ENCODE measurements around the gene OR2K2.
A peak's percentile ranks its signal among the peaks of the same experiment; 100 is the strongest.
"Not testable (repeated sequence)": the region's sequence is repeated elsewhere in the genome, so short reads cannot be mapped to it uniquely, and the experiment has no call there.

Gene OR2K2, protein sequence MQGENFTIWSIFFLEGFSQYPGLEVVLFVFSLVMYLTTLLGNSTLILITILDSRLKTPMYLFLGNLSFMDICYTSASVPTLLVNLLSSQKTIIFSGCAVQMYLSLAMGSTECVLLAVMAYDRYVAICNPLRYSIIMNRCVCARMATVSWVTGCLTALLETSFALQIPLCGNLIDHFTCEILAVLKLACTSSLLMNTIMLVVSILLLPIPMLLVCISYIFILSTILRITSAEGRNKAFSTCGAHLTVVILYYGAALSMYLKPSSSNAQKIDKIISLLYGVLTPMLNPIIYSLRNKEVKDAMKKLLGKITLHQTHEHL

DNA sequence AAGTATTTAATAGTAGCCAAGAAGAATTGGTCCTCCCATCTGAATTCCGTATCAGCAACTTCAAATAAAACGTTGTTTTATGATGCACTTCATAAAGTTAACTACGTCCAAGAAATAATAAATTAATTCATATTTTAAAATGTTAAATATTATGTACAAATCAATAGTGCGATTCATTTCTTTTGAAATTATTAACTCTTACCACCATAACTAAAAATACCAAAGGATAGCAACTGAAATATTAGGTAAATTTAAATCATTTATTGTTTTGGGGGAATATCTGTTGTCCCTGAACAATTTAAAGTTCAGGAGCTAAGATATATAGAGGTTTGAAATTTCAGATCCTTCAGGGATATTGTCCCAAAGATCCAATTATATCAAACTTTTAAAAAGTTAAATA, at the start of gene OR2K2:
Gene OR2K2 (minus strand): TSS at position 101 of the 400 bp plus-strand sequence. CDS start 1,791 bp downstream, outside the sequence.
- H3K4me3 ChIP-seq, result no peak within 1 kb of the TSS
- no peak within 1 kb of the TSS for H3K27ac ChIP-seq

- no peak overlapping the region for H3K27ac ChIP-seq
Observed at GRCh38 chr9:111375817-111376564, 46.0 kb upstream of the OR2K2 start.

DNA sequence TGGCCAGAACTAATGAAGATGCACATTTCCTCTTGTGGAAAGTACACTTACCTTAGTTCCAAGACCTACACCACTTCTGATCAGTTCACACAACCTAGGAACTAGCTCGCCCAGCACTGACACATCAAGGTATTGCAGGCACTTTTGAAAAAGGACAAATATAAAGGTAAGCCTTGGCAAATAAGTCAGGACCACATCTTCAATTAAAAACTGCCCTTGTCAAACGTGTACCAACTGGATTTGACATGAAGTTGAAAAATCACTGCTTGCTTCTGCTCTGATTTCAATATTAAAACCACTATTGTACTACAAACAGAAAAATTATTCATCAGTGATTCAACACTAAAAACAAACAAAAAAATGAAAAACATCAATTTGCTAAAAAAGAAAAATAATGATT, 45.0 kb upstream of the OR2K2 start:
- no peak overlapping the region for H3K27ac ChIP-seq
- no peak overlapping the region for H3K4me3 ChIP-seq

More at GRCh38 chr9:111375817-111376564, 46.0 kb upstream of the OR2K2 start:
- no peak overlapping the region for H3K4me3 ChIP-seq

- Histone ChIP-seq H3K4me3 (no peak overlapping the region), H3K27ac (no peak overlapping the region)
Observed at GRCh38 chr9:111372297-111372696, 42.3 kb upstream of the OR2K2 start.

- H3K4me3 ChIP-seq, result no peak overlapping the region
Observed at GRCh38 chr9:111366978-111367377, 37.0 kb upstream of the OR2K2 start.

GRCh38 chr9:111362526-111362925, 32.5 kb upstream of the OR2K2 start:
- H3K27ac ChIP-seq, result no peak overlapping the region
- H3K4me3 ChIP-seq, result no peak overlapping the region

More at GRCh38 chr9:111366978-111367377, 37.0 kb upstream of the OR2K2 start:
- no peak overlapping the region for H3K27ac ChIP-seq

DNA sequence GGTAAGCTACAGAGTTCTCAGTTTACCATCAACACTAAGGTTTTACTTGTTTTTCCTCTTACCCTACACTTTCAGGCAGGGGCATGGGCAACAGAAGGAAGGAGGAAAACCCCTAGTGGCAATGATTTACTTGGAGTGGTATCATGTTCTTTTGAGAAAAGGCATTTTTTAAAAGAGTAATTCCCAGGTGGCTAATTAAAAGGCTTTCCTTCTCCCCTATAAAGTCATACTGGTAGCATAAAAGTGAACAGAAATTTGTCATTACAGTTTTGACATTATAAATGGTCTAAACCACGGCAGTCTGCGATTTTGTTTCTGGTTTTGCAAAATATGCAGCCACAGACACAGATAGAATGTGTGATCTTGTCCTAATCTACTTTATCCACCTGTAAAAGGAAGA, 30.9 kb upstream of the OR2K2 start:
- H3K27ac ChIP-seq, result no peak overlapping the region
- H3K4me3 ChIP-seq, result no peak overlapping the region

GRCh38 chr9:111356481-111357244, 26.6 kb upstream of the OR2K2 start:
- Histone ChIP-seq H3K4me3 (peak overlapping the region in 6 of 7 experiments; percentile 4 to 34 (median 14)), H3K27ac (peak overlapping the region in 15 of 21 experiments; percentile 7 to 73 (median 52))

DNA sequence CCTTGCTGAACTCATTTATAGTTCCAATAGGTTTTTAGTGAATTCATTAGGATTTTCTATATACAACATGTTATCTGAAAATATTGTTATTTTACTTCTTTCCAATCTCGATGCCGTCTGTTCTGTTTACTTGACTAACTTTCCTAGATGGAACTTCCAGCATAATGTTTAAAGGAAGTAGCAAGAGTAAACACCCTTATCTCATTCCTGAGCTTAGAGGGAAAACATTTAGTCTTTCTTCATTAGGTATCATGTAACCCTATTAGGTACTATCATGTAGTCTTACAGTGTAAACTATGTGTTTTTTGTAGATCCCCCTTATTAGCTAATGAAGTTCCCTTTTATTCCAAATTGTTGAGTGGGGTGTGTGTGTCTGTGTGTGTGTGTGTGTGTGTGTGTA, 22.5 kb upstream of the OR2K2 start:
- Histone ChIP-seq H3K4me3 (no peak overlapping the region), H3K27ac (no peak overlapping the region)

GRCh38 chr9:111350556-111350955, 20.5 kb upstream of the OR2K2 start:
- H3K4me3 ChIP-seq, result no peak overlapping the region
- H3K27ac ChIP-seq, result no peak overlapping the region

DNA sequence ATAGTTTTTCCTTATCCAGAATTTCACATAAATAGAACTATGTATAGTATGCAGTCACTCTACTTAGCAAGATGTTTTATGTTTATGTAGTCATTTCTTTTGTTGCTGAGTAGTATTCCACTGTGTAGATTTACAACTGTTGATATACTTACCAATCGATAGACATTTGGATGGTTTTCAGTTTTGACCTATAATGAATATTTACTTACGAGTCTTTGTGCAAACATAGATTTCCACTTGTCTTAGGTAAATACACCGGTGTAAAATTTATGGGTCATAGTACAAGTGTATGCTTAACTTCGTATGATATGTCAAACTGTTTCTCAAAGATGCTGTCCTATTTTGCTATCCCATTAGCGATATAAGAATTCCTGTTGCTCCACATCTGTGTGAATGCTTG, 19.7 kb upstream of the OR2K2 start:
- no peak overlapping the region for H3K27ac ChIP-seq
- no peak overlapping the region for H3K4me3 ChIP-seq

- Histone ChIP-seq H3K4me3 (no peak overlapping the region), H3K27ac (no peak overlapping the region)
Observed at GRCh38 chr9:111348821-111349271, 18.8 kb upstream of the OR2K2 start.

- H3K27ac ChIP-seq, result not testable (repeated sequence)
Observed at GRCh38 chr9:111334318-111334863, 4.4 kb upstream of the OR2K2 start.

GRCh38 chr9:111320631-111321030, 9.4 kb downstream of the OR2K2 start:
- Histone ChIP-seq H3K4me3 (no peak overlapping the region), H3K27ac (no peak overlapping the region)

More at GRCh38 chr9:111334318-111334863, 4.4 kb upstream of the OR2K2 start:
- H3K4me3 ChIP-seq, result not testable (repeated sequence)

- Histone ChIP-seq H3K4me3 (no peak overlapping the region), H3K27ac (no peak overlapping the region)
Observed at GRCh38 chr9:111316796-111317195, 13.2 kb downstream of the OR2K2 start.

GRCh38 chr9:111305914-111306313, 24.1 kb downstream of the OR2K2 start:
- Histone ChIP-seq H3K4me3 (no peak overlapping the region), H3K27ac (no peak overlapping the region)

- H3K4me3 ChIP-seq, H3K27ac ChIP-seq: not testable (repeated sequence)
Observed at GRCh38 chr9:111304000-111304399, 26.0 kb downstream of the OR2K2 start.

- peak overlapping the region in 1 of 21 experiments; percentile 50 for H3K27ac ChIP-seq
Observed at GRCh38 chr9:111301195-111301594, 28.8 kb downstream of the OR2K2 start.

DNA sequence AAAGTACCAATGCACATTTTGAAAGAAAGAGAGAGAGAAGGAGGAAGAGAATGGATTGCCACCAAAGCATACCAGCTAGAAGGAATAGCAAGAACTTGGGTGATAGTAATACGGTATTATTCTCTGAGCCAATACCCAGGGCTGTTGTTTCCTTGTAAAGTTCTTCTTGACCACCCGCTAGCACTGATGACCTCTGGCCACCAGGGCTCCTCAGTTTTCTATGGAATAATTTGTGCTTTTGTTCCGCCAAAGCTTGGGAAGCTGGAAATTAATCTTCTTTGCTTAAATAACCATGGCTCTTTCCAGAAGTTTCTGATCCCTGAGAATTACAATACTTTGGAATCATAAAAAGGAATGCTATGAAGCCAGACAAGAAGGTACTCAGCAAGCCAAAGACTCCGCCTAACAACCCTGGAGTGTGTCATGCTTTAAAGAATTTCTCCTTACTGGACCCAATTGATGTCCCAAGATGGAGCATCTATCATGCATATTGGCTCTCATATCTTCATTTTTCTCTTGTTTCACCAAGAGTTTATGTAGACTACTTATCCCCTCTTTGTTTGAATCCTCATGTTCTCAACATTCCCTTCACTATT, 29.8 kb downstream of the OR2K2 start:
- Histone ChIP-seq H3K27ac (peak overlapping the region in 5 of 21 experiments; percentile 21 to 52 (median 29)), H3K4me3 (no peak overlapping the region)

More at GRCh38 chr9:111301195-111301594, 28.8 kb downstream of the OR2K2 start:
- H3K4me3 ChIP-seq, result no peak overlapping the region
